Stimulated activated CD8-positive, alpha-beta memory T cell treated with anti-CD3 and anti-CD28 coated beads, Interleukin-7, amount 100 ng/mL, for 1 hour (primary cell): ENCODE data around the gene PLCG1.

Experiments
- DNase-seq, 2 donors: peaks; one replicate each; pipeline ENCODE4 v3.0.0-alpha.2; 2020; ENCODE audit warnings: low read depth in 2 of 2

Gene PLCG1

DNA sequence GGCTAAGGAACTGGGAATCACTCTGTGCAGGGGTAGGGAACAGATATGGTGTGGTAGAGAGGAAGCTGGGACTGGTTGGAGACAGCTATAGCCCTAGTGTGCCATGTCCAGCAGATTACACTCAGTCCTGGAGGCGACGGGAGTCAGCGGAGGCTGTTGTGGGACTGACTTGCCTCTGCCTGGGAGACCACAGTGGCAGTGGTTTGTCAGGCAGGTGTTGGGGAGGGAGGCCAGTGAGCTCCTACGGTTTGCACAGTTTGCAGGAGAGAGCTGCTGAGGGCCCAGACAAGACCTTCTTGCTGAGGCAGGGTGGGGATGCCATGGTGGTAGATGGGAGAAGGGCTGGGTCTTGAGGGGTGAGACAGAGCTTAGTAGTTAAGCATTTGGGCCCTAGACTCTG, 4.9 kb downstream of the PLCG1 start:
- DNase-seq: no peak

DNA sequence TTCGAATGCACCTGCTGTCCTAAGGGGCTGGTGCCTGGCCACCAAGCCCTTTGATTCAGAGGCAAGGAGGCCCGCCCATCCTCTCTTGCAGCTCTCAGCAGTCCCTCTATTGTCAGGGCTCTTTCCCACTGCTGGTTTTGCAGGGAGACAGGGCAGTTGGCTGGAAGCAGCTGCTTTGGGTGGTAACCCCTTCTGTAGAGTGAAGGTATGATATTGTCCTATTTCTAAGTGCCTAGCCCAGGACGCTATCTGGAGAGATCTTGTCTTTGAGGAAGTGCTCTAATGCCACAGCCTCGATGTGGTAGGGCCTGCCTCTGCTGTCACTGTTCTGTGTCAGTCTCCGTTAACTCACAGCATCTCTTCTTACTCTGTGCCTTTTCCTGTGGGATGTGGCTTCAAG, 5.6 kb downstream of the PLCG1 start:
- DNase-seq: no peak

DNA sequence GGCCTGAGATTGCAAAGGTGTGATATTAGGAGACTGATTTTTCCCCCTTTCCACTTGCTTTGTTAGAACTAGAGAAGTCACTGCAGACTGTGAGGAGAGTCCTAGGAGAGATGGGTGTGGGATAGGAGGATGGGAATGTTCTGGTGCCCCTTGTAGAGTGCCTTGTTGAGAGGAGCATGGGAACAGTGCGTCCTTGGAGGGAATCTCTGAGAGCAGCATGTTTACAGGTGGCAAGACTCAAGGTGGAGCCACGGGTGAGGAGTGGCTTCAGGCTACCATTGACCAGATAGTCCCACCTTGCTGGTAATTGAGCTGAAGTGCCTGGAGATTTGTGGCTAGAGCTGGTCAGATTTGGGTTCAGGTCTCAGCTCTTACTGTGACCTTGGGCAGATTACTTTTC, 6.0 kb downstream of the PLCG1 start:
- no peak for DNase-seq

DNA sequence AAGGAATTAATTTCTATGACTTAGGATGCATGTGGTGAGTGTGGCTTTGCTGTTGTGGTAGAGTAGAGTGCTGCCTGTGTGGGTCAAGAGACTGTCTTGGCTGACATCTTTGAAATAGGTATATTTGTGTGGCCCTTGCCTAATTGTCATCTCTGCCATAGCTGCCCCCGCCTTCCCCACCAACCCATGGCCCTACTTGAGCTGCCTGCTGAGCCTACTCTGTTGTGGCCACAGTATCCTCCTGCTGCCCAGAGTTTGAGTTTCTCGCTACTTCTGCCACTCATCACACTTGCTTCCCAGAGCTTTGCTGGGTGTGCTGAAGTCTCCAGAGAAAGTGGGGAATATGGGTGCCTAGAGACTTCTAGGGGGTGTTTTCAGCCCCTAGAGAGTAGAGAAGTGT, 8.0 kb downstream of the PLCG1 start:
- DNase-seq: no peak

DNA sequence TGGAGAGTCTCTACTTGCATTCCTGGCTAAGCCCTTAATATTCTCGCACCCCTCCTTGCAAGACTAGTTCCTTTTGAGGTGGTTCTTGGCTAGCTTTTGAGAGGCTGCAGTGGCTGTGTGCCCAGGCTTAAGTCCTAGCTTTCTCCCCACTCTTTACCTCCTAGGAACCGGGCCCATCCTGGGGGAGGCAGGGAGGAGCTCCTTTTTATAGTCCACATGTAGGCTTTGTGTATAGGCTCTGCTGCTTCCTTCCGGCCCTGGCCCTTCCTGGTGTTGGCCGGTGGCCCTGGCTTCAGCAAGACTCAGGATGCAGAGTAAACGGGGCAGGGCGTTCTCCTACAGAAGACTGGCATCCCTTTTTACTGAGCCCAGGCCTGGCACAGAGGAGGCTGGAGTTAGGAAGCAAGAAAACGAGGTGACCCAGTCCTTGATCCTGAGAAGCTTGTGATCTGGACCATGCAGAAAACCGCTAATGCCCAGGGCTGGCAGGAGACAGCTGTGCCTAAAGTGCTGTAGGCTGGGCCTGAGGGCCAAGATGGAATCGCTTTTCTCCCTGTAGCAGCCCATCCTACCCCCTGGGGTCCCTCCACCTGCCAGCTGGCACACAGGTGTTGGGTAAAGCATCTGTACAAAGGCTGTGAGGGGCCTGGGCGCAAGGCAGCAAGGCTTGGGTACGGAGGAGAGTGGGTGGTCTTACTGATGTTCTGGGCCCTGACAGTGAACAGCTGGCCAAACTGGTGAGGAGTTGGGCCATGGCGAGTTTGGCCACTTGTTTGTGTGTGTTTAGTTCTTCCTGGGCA, 8.7 kb downstream of the PLCG1 start:
- DNase-seq: no peak

DNA sequence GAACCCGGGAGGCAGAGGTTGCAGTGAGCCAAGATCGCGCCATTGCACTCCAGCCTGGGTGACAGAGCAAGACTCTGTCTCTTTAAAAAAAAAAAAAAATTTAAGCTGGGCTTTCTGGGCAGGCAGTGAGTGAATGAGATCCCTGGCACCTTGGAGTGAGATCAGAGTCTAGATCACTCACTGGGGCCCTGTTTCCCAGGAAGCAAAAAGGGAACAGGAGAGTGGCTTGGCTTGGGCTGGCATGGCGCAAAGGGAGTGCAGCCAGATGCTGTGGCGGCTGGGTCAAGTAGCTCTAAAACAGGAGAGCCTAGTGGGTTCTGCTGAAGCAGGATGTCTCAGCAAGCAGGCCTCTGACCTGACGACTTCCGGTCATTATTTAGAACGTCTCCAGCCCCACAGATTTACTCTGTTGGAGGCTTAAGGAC, 10.4 kb downstream of the PLCG1 start:
- DNase-seq: no peak

DNA sequence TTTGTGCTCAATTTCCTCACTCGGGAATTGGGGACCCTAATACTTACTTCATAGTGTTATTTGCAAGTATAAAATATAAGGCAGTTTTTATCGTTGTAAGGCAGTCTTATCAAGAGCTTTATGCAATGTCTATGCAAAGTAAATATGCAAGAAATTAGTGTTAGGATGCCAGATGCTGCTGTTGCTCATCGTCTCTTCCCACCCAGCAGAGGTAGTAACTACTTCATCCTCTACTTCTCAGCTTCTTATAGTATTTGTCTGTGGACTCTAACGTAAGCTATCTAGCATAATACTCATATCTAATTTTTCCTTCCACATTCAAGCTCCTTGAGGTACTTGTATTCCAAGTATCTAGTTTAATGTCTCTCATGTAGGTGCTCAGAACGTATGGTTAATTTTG, 11.6 kb downstream of the PLCG1 start:
- DNase-seq: no peak

DNA sequence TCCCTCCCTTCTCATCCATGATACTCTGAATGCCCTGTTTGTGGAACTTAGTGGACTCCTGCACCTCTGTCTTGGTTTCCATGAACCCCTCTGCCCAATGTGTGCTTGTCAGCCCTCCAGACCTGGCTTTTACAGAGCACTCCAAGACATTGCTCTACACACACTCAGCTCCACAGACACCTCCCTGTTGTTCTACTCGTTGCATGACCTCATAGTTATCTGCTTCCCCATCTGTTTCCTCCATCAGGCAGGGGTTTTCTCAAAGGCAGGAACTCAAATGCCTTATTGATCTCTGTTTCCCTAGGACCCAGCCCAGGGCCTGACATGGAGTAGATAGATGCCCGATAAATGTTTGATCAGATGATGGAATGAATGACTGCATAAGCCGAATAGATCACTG, 13.3 kb downstream of the PLCG1 start:
- DNase-seq: no peak

DNA sequence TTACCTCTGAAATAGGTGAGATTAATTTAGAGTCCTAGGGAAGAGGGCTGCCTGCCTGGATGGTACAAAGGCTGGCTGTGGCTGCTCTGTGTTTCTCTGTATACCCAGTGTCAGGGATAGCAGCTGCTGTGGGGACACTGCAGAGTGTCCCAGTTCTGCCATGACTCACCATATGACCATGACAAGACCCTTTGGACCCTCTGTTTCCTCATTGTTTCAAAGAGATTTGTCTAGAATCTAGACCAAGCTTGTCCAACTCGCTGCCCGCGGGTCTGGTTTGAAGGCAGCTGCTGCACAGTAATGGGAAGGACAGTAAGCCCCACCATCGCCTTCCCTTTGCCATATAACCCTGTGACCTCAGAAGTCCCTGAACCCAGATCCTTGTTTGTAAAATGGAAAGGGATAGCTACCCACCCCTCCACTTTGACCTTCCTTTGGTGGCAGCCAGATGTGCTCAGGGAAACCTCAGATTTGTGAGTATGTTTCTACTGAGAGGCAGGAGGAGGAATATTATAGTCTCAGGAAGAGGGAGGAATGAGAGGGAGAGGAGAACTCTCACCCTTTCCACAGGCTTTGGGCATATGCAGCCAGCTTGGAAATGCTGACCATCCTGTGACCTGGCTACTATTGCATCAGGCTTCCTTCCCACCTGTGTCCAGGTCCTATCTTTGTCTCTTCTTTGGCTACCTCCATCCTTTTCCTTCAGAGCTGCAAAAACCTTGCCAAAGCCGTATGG, 14.0 kb downstream of the PLCG1 start:
- no peak for DNase-seq

DNA sequence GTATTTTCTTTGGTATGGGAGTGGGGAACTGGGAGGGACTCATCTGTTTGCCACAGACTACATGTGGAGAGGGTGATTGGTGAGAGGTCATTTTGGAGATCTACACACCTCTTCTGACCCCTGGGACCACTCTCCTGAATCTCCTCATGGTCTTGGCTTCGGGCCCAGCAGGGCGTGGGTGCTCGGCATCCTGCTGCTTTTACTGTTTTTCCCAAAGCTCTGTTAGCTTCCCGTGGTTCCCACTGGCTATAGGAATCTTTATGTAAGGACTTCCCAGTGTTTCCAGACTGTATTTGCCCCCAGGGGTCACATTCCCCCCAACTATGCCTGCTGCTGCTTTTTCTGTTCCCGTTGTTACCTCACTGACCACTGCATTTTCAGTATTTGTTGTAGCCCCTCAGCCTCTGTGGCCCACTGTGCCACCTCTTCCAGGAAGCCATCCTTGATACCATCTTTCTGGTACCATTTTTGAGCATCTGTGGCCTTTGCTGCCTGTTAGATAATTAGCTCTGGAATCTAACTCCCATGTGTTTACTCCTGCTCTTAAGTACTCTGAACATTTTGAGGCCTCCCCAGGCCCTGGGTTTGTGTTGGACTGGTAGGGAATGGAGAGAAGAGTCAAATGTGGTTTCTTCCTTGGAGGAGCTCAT, 14.9 kb downstream of the PLCG1 start:
- DNase-seq: no peak

DNA sequence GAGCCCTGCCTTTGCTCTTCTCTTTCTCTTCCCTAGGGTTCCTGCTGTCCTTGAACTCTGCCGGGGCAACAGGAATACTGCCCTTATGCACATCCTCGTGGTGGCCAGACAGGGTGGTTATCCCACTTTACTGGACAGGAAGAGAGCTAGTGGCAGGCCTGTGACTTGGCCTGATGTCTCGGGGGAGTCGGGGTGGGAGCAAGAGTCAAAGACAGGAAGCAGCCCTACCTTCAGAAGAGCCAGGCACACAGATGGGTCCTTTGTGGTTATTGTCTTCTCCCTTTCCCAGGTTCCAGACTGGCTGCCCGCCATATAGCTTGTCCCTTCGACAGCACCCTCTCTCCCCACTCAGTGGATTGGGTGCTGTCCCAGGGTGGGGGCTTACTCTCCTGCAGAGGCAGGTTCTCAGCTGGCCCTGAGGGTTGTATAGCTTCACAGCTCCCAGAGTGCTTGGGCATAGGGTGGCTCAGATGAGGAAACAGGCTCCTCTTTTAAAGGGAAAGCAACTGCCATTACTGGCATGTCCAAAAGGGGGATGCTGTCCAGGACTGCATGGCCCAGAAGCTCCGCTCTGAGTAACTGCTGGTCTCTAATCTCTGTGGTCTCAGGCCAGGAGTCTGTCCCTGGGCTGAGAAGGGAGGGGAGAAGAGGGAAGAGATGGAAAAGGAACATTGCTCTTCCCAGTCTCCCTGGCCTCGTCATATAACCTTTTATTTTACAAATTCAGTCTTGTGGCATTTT, 17.3 kb downstream of the PLCG1 start:
- no peak for DNase-seq

DNA sequence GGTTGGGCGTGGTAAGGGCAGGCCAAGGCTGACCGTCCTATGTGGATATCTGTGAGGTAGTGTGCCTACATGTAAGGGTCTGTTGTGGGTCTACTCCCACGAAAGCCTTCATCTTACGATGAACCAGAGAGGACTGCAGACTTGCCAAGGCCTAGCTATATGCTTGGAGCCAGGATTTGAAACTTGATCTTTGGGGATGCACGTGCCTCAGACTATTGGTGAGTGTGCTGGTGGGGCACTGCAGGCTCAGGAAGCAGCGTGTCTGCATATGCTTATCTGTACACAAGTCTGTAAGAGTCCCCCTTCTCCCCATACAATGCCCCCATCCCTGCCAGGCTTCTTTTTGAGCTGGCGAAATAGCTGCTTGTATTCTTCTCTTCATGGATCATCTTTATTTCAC, 17.9 kb downstream of the PLCG1 start:
- no peak for DNase-seq

DNA sequence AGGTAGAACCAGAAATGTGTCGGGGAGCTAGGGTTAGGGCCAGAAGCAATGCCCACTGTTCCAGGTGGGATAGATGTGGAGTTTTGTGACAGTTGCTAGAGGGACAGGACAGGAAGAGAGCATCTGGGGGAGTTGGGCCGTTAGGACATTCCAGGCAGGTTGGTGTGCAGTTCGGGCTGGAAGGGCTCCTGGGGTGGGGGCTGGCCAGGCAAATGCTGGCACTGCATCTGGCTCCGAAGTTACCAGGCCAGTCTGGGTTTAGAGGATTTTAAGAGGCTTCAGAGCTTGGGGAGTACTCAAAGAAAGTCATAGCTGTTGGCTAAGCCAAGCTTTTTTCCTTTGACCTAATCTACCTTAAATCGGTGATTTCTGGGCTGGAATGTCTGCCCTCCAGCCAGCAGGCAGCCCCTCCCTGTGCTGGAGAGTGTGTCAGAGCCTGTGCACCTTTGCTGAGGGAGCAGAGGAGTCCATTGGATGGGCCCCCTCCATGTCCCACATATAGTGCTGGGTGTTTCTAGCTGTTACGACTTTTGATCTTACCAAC, 20.8 kb downstream of the PLCG1 start:
- no peak for DNase-seq

DNA sequence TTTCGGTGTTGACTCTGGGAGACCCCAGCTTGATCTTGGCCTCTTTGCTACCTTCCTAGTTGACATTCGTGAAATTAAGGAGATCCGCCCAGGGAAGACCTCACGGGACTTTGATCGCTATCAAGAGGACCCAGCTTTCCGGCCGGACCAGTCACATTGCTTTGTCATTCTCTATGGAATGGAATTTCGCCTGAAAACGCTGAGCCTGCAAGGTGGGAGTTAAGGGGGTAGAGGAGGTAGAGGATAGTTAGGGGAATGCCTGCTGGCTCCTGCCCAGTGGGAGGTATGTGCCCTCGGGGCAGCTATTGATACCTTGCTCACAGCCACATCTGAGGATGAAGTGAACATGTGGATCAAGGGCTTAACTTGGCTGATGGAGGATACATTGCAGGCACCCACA, 22.2 kb downstream of the PLCG1 start:
- no peak for DNase-seq

DNA sequence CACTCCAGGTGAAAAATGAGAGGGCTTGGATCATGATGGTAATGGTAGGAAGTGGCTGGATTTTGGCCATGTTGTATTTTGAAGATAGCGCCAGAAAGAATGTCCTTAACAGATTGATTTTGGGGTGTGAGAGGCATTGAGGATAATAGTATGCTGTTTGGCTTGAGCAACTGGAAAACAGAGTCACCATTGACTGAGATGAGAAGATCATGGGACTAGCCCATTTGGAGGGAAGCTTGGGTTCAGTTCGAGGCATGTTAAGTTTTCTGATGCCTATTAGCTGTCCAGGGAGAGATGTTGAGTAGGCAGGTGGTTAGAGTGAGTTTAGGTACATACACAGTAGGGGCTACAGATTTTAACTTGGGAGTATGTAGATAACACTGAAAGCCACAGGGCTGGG, 23.3 kb downstream of the PLCG1 start:
- DNase-seq: no peak

DNA sequence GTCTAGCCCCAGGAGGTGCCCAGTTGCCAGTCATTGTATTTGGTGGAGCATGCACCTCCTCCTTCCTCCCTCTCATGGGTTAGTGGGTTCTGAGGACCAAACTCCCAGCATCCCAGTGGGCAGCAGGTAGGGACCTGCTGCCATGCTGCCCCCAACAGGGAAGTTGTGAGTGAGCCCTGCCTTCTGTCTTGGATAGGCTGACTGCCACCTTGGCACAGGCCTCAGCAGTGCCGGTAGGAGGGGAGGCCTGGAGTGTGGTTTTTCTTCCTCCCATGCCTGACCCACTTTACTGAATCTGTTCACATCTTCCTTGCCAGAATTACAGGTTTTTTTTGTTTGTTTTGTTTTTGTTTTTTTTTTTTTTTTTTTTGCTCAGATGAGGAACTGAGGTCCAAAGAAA, 24.5 kb downstream of the PLCG1 start:
- DNase-seq: no peak

DNA sequence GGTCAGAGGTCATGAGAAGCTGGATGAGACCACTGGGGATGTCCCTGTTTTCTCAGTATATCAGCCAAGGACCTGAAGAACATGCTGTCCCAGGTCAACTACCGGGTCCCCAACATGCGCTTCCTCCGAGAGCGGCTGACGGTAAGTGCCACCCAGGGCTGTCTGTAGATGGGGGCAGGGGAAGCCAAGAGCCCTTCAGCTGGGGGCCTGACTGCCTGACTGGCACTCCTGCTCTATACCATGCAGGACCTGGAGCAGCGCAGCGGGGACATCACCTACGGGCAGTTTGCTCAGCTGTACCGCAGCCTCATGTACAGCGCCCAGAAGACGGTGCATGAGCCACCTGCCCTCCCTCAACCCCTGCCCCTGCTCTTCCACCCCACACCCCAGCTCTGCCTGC, 25.1 kb downstream of the PLCG1 start:
- no peak for DNase-seq

DNA sequence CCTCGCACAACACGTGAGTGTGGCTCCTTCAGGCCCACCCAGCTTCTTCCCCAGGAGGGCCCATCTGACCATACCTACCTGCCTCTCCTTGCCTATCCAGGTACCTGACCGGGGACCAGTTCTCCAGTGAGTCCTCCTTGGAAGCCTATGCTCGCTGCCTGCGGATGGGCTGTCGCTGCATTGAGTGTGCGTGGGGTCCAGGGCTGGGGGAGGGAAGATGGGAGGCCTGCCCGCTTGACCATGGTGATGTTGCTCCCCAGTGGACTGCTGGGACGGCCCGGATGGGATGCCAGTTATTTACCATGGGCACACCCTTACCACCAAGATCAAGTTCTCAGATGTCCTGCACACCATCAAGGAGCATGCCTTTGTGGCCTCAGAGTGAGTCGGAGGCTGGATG, 26.5 kb downstream of the PLCG1 start:
- no peak for DNase-seq

DNA sequence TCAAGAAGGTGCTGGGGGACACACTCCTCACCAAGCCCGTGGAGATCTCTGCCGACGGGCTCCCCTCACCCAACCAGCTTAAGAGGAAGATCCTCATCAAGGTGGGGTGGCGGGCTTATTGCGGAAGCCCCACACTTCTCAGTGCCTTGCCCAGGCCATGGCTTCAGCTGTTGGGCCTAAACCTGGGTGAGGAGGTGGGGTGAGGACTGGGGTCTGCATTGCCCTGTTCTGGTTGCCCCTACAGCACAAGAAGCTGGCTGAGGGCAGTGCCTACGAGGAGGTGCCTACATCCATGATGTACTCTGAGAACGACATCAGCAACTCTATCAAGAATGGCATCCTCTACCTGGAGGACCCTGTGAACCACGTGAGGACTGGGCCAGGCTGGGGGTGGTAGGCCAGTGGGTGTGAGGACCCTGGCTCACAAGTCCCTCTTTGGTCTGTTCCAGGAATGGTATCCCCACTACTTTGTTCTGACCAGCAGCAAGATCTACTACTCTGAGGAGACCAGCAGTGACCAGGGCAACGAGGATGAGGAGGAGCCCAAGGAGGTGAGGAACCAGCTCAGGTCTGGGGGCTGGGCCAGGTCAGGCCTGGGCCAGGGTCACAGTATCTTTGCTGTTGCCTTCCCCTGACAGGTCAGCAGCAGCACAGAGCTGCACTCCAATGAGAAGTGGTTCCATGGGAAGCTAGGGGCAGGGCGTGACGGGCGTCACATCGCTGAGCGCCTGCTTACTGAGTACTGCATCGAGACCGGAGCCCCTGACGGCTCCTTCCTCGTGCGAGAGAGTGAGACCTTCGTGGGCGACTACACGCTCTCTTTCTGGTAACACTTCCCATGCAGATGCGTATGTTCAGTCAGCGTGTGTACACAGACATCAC, 27.9 kb downstream of the PLCG1 start:
- no peak for DNase-seq

DNA sequence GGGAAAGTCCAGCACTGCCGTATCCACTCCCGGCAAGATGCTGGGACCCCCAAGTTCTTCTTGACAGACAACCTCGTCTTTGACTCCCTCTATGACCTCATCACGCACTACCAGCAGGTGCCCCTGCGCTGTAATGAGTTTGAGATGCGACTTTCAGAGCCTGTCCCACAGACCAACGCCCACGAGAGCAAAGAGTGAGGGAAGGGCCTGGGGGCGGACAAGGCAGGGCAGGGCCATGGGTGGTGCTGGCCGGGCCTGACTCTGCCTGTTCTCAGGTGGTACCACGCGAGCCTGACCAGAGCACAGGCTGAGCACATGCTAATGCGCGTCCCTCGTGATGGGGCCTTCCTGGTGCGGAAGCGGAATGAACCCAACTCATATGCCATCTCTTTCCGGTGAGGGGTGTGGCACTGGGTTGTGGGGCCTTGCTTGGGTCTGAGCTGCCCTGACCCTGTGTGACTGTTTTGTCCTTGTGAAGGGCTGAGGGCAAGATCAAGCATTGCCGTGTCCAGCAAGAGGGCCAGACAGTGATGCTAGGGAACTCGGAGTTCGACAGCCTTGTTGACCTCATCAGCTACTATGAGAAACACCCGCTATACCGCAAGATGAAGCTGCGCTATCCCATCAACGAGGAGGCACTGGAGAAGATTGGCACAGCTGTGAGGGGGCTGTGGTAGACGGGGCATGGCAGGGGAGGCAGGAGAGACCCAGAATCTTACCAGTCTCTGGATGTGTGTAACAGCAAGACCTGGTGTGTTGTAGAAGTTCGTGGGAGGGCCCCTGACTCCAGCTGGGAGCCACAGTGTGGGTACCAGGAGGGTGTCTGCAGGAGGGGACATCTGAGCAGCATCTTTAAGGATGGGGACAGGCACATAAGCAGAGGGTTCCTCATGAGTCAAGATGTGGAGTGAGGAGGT, 29.1 kb downstream of the PLCG1 start:
- DNase-seq: no peak
